HEK293 (cell line): Measurements from ENCODE around the gene TRAF2.
A peak's percentile ranks its signal among the peaks of the same experiment; 100 is the strongest.

Experiments used
- CTCF ChIA-PET: fragments of 350-600 bp; formaldehyde crosslinking; extraction: SDS; loops from one replicate; lab custom pipeline; 2021; ENCODE audit warnings: antibody characterized with exemption; lab: Yijun Ruan, JAX
- POLR2A ChIA-PET: fragments of 300-600 bp; formaldehyde crosslinking; extraction: SDS; loops from one replicate; lab custom pipeline; 2020; ENCODE audit warnings: antibody characterized with exemption, inconsistent platforms; lab: Yijun Ruan, JAX
- H3K27ac ChIP-seq: fragments of 200-500 bp; sonication (Bioruptor generic); 2 replicates; pipeline ENCODE4 v1.5.1; 2014; ENCODE audit warnings: low read depth, low read length, control low read depth, inconsistent platforms; ENCODE audit errors: extremely low read depth
- H3K36me3 ChIP-seq, 2 experiments: fragments of 200-500 bp in 1 of 2; sonication (Bioruptor generic) in 1 of 2; 1 replicate in 1 of 2; 2 replicates in 1 of 2; pipeline ENCODE4 v1.5.1; 2014 to 2017; ENCODE audit warnings: inconsistent platforms in 2 of 2, low read length in 2 of 2; ENCODE audit not compliant: control insufficient read depth in 2 of 2, insufficient read depth in 1 of 2
- H3K4me1 ChIP-seq: fragments of 200-500 bp; sonication (Bioruptor generic); 2 replicates; pipeline ENCODE4 v1.5.1; 2014; ENCODE audit warnings: mild to moderate bottlenecking, low read length, inconsistent platforms; ENCODE audit not compliant: control insufficient read depth, insufficient read depth
- H3K4me3 ChIP-seq: 2 replicates; pipeline ENCODE4 v1.5.1; 2011; ENCODE audit warnings: low read depth, mild to moderate bottlenecking, control low read depth, low read length, moderate library complexity
- H3K9me3 ChIP-seq: fragments of 200-500 bp; sonication (Bioruptor generic); 2 replicates; pipeline ENCODE4 v1.5.1; 2014; ENCODE audit warnings: low read depth, low read length, inconsistent platforms; ENCODE audit not compliant: control insufficient read depth, insufficient read depth
- BCL11A ChIP-seq: fragments of 450-650 bp; formaldehyde crosslinking; IDR thresholded peaks from 2 replicates; pipeline ENCODE4 v1.5.1; 2016; ENCODE audit warnings: low read depth, missing biosample characterization, missing genetic modification characterization
- GLI4 ChIP-seq: fragments of 450-650 bp; formaldehyde crosslinking; IDR thresholded peaks from 2 replicates; pipeline ENCODE4 v1.5.1; 2016; ENCODE audit warnings: missing biosample characterization, missing genetic modification characterization
- GLIS1 ChIP-seq: fragments of 450-650 bp; formaldehyde crosslinking; IDR thresholded peaks from 2 replicates; pipeline ENCODE4 v1.5.1; 2016; ENCODE audit warnings: missing biosample characterization, missing genetic modification characterization
- GLIS2 ChIP-seq: fragments of 450-650 bp; formaldehyde crosslinking; IDR thresholded peaks from 2 replicates; pipeline ENCODE4 v1.5.1; 2016; ENCODE audit warnings: missing biosample characterization, missing genetic modification characterization
- HOXA7 ChIP-seq: sonication (generic); formaldehyde crosslinking; IDR thresholded peaks from 2 replicates; pipeline ENCODE4 v1.8.1; 2022; ENCODE audit warnings: missing genetic modification reagents, borderline replicate concordance
- KLF10 ChIP-seq: fragments of 450-650 bp; IDR thresholded peaks from 2 replicates; pipeline ENCODE4 v1.5.1; 2018; ENCODE audit warnings: missing biosample characterization, mild to moderate bottlenecking, missing genetic modification characterization
- MYNN ChIP-seq: fragments of 450-650 bp; formaldehyde crosslinking; IDR thresholded peaks from 2 replicates; pipeline ENCODE4 v1.5.1; 2016; ENCODE audit warnings: missing biosample characterization, missing genetic modification characterization, borderline replicate concordance
- OSR2 ChIP-seq: fragments of 450-650 bp; formaldehyde crosslinking; IDR thresholded peaks from 2 replicates; pipeline ENCODE4 v1.5.1; 2016; ENCODE audit warnings: missing biosample characterization, missing genetic modification characterization
- PATZ1 ChIP-seq: fragments of 450-650 bp; formaldehyde crosslinking; IDR thresholded peaks from 2 replicates; pipeline ENCODE4 v1.5.1; 2016; ENCODE audit warnings: missing biosample characterization, missing genetic modification characterization
- SCRT2 ChIP-seq: fragments of 450-650 bp; formaldehyde crosslinking; IDR thresholded peaks from 2 replicates; pipeline ENCODE4 v1.5.1; 2016; ENCODE audit warnings: missing biosample characterization, missing genetic modification characterization
- SP2 ChIP-seq: fragments of 450-650 bp; formaldehyde crosslinking; IDR thresholded peaks from 2 replicates; pipeline ENCODE4 v1.5.1; 2016; ENCODE audit warnings: missing biosample characterization, missing genetic modification characterization
- SP3 ChIP-seq: fragments of 450-650 bp; formaldehyde crosslinking; IDR thresholded peaks from 2 replicates; pipeline ENCODE4 v1.5.1; 2016; ENCODE audit warnings: missing biosample characterization, missing genetic modification characterization
- ZBTB10 ChIP-seq: fragments of 450-650 bp; formaldehyde crosslinking; IDR thresholded peaks from 2 replicates; pipeline ENCODE4 v1.5.1; 2016; ENCODE audit warnings: missing biosample characterization, missing genetic modification characterization
- ZNF10 ChIP-seq: fragments of 450-650 bp; formaldehyde crosslinking; IDR thresholded peaks from 2 replicates; pipeline ENCODE4 v1.5.1; 2017; ENCODE audit warnings: missing biosample characterization, missing genetic modification characterization
- ZNF133 ChIP-seq: fragments of 450-650 bp; formaldehyde crosslinking; IDR thresholded peaks from 2 replicates; pipeline ENCODE4 v1.5.1; 2016; ENCODE audit warnings: missing biosample characterization, missing genetic modification characterization
- ZNF202 ChIP-seq: fragments of 450-650 bp; formaldehyde crosslinking; IDR thresholded peaks from 2 replicates; pipeline ENCODE4 v1.5.1; 2016; ENCODE audit warnings: missing biosample characterization, missing genetic modification characterization, borderline replicate concordance
- ZNF341 ChIP-seq: fragments of 450-650 bp; formaldehyde crosslinking; IDR thresholded peaks from 2 replicates; pipeline ENCODE4; 2016; ENCODE audit warnings: low read depth, missing biosample characterization, missing genetic modification characterization
- ZNF354C ChIP-seq: fragments of 450-650 bp; formaldehyde crosslinking; IDR thresholded peaks from 2 replicates; pipeline ENCODE4 v1.5.1; 2016; ENCODE audit warnings: missing biosample characterization, missing genetic modification characterization, low read depth, borderline replicate concordance
- ZNF501 ChIP-seq: fragments of 450-650 bp; formaldehyde crosslinking; IDR thresholded peaks from 2 replicates; pipeline ENCODE4 v1.5.1; 2016; ENCODE audit warnings: missing biosample characterization, missing genetic modification characterization
- ZNF629 ChIP-seq: fragments of 450-650 bp; formaldehyde crosslinking; IDR thresholded peaks from 2 replicates; pipeline ENCODE4 v1.5.1; 2017; ENCODE audit warnings: missing biosample characterization, missing genetic modification characterization
- ZNF660 ChIP-seq: fragments of 450-650 bp; IDR thresholded peaks from 2 replicates; pipeline ENCODE4 v1.5.1; 2018; ENCODE audit warnings: missing biosample characterization, mild to moderate bottlenecking, missing genetic modification characterization
- ZNF670 ChIP-seq: fragments of 450-650 bp; formaldehyde crosslinking; IDR thresholded peaks from 2 replicates; pipeline ENCODE4 v1.5.1; 2016; ENCODE audit warnings: missing biosample characterization, missing genetic modification characterization, low read depth
- ZNF677 ChIP-seq: fragments of 450-650 bp; IDR thresholded peaks from 2 replicates; pipeline ENCODE4 v1.5.0; 2018; ENCODE audit warnings: missing biosample characterization, mild to moderate bottlenecking, missing genetic modification characterization, moderate library complexity
- TF ChIP-seq, protein P1 (sequence below): fragments of 450-650 bp; formaldehyde crosslinking; IDR thresholded peaks from 2 replicates; pipeline ENCODE4 v1.5.1; 2016; ENCODE audit warnings: missing biosample characterization, missing genetic modification characterization
- TF ChIP-seq, protein P2 (sequence below): fragments of 450-650 bp; formaldehyde crosslinking; IDR thresholded peaks from 2 replicates; pipeline ENCODE4 v1.5.1; 2016; ENCODE audit warnings: missing biosample characterization, missing genetic modification characterization
- TF ChIP-seq, protein P3 (sequence below): fragments of 450-650 bp; formaldehyde crosslinking; IDR thresholded peaks from 2 replicates; pipeline ENCODE4 v1.5.1; 2017; ENCODE audit warnings: missing biosample characterization, mild to moderate bottlenecking, missing genetic modification characterization, moderate library complexity

Gene TRAF2

DNA sequence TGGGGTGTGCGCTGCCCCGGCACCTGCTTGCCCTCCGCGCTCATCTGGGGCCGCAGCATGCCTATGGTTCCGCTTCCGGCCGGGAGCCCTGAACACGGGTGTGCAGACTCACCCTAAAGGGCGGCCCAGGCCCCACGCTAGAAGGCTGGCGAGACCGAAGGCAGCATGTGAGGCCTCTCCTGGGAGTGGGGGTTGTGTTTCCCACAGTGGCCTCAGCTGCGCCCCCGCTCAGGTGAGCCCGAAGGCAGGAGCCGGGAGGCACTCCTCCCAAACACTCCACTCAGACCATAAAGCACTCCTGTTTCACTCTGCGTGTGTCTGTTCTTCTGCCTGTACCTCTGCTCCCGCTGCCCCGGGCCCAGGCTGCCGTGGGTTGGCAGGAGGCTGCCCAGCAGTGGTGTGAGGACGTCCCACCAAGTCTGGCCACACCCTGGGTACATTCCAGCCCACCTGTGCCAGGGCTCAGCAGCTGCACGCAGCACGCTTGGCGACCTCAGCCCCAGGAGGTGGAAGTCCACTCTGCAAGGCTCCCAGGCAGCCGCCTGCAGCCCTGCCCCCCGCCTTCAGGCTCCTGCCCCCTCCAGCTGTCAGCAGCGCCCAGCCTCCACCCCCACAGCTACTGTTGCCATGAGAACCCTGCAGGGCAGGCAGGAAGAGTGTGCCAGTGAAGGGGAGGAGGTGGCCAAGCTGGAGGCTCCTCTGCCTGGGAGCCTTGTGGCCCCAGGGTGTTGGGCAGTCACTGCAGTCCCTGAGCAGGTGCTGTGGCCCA lies 45.3 kb upstream of the TRAF2 start:
- Histone ChIP-seq H3K4me3 (no peak overlapping the region), H3K4me1 (0 out of 2 replicates have a peak, but pooled peaks cover 5% of the 10 kb centered on the region), H3K27ac (peak overlapping the region; percentile 22; the same call in 1 of the 2 replicates), H3K9me3 (no peaks in the 10 kb centered on the region), H3K36me3 (peaks cover 0 to 34% of the 10 kb centered on the region in 2 experiments; a peak in 2 of 3 replicates)
- ChIA-PET POLR2A (interaction anchor here (0.5 to 3.7 kb wide), 8 partner anchors 21 to 382 kb away, joined by 3 to 17 read pairs (median 4); partner anchors contain the start of genes CLIC3, TMEM141 and TRAF2), CTCF (interaction anchor here (0.5 to 3.6 kb wide), 11 partner anchors 10 to 535 kb away, joined by 3 to 27 read pairs (median 3); no protein-coding TSS in a partner anchor)
- peak; percentile 91 for TF ChIP-seq PATZ1 (tag by site-specific recombination)
- peak; percentile 97 for TF ChIP-seq GLIS2 (tag by site-specific recombination)
- peak; percentile 97 for TF ChIP-seq GLIS1 (tag by site-specific recombination)
- TF ChIP-seq SP2 (tag by site-specific recombination): peak; percentile 48
- peak; percentile 52 for TF ChIP-seq SP3 (tag by site-specific recombination)
- peak; percentile 17; the same call in 1 of the 2 replicates for TF ChIP-seq ZNF629 (tag by site-specific recombination)
- no peak for TF ChIP-seq ZBTB10
- 0 out of 2 replicates have a peak, but pooled peaks have one; percentile 23 for TF ChIP-seq MYNN (tag by site-specific recombination)
- TF ChIP-seq ZNF677: no peak
- TF ChIP-seq ZNF501: 0 out of 2 replicates have a peak, but pooled peaks have one; percentile 36
- TF ChIP-seq BCL11A (tag by site-specific recombination): peak; percentile 45; the same call in 1 of the 2 replicates
- TF ChIP-seq, protein P1, sequence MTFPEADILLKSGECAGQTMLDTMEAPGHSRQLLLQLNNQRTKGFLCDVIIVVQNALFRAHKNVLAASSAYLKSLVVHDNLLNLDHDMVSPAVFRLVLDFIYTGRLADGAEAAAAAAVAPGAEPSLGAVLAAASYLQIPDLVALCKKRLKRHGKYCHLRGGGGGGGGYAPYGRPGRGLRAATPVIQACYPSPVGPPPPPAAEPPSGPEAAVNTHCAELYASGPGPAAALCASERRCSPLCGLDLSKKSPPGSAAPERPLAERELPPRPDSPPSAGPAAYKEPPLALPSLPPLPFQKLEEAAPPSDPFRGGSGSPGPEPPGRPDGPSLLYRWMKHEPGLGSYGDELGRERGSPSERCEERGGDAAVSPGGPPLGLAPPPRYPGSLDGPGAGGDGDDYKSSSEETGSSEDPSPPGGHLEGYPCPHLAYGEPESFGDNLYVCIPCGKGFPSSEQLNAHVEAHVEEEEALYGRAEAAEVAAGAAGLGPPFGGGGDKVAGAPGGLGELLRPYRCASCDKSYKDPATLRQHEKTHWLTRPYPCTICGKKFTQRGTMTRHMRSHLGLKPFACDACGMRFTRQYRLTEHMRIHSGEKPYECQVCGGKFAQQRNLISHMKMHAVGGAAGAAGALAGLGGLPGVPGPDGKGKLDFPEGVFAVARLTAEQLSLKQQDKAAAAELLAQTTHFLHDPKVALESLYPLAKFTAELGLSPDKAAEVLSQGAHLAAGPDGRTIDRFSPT (tag by site-specific recombination): 0 out of 2 replicates have a peak, but pooled peaks have one; percentile 50
- TF ChIP-seq HOXA7 (CRISPR knock-in tag): no peak
- TF ChIP-seq ZNF341 (tag by site-specific recombination): peak; percentile 76
- peak; percentile 85 for TF ChIP-seq OSR2 (tag by site-specific recombination)
- no peak for TF ChIP-seq SCRT2 (tag by site-specific recombination)
- no peak for TF ChIP-seq ZNF133 (tag by site-specific recombination)
- TF ChIP-seq GLI4 (tag by site-specific recombination): no peak
- no peak for TF ChIP-seq ZNF354C (tag by site-specific recombination)
- TF ChIP-seq, protein P2, sequence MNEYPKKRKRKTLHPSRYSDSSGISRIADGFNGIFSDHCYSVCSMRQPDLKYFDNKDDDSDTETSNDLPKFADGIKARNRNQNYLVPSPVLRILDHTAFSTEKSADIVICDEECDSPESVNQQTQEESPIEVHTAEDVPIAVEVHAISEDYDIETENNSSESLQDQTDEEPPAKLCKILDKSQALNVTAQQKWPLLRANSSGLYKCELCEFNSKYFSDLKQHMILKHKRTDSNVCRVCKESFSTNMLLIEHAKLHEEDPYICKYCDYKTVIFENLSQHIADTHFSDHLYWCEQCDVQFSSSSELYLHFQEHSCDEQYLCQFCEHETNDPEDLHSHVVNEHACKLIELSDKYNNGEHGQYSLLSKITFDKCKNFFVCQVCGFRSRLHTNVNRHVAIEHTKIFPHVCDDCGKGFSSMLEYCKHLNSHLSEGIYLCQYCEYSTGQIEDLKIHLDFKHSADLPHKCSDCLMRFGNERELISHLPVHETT (tag by site-specific recombination): 0 out of 2 replicates have a peak, but pooled peaks have one; percentile 12
- no peak for TF ChIP-seq ZNF670 (tag by site-specific recombination)
- TF ChIP-seq KLF10 (tag by site-specific recombination): peak; percentile 84
- peak; percentile 81 for TF ChIP-seq ZNF10 (tag by site-specific recombination)
- TF ChIP-seq, protein P3, sequence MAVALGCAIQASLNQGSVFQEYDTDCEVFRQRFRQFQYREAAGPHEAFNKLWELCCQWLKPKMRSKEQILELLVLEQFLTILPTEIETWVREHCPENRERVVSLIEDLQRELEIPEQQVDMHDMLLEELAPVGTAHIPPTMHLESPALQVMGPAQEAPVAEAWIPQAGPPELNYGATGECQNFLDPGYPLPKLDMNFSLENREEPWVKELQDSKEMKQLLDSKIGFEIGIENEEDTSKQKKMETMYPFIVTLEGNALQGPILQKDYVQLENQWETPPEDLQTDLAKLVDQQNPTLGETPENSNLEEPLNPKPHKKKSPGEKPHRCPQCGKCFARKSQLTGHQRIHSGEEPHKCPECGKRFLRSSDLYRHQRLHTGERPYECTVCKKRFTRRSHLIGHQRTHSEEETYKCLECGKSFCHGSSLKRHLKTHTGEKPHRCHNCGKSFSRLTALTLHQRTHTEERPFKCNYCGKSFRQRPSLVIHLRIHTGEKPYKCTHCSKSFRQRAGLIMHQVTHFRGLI (tag by site-specific recombination): peak; percentile 60
- no peak for TF ChIP-seq ZNF660 (tag by site-specific recombination)
- no peak for TF ChIP-seq ZNF202 (tag by site-specific recombination)
